WI38 (cell line): ENCODE data around the gene FYN.

ENCODE experiments used
- H3K4me3 ChIP-seq: 2 replicates; pipeline ENCODE4 v1.5.1; 2011; ENCODE audit warnings: low read depth, mild to moderate bottlenecking, control low read depth, low read length
- TF ChIP-seq, protein P1 (sequence below): IDR thresholded peaks from 2 replicates; pipeline ENCODE4 v1.5.1; 2012; ENCODE audit warnings: low read depth, mild to moderate bottlenecking, control low read depth, low read length

Gene FYN

DNA sequence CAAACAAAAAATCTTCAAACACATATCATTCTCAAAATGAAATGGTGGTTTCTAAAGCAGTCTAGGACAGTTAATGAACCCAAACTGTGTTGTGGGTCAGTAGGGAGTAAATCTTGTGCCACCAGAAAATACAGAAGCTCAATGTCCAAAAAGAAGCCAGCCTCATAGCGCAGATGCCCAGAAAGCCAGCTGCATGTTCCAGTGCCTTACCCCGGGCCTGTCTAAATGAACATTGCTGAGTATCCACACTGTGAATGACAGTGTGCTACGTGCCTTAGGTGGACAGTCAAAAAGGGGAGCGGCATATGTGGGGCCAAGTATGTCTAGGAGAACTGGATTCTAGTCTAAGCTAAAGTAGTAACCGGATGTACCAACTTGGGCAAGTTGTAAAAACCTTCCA is 10.9 kb downstream of the FYN start:
- TF ChIP-seq, protein P1, sequence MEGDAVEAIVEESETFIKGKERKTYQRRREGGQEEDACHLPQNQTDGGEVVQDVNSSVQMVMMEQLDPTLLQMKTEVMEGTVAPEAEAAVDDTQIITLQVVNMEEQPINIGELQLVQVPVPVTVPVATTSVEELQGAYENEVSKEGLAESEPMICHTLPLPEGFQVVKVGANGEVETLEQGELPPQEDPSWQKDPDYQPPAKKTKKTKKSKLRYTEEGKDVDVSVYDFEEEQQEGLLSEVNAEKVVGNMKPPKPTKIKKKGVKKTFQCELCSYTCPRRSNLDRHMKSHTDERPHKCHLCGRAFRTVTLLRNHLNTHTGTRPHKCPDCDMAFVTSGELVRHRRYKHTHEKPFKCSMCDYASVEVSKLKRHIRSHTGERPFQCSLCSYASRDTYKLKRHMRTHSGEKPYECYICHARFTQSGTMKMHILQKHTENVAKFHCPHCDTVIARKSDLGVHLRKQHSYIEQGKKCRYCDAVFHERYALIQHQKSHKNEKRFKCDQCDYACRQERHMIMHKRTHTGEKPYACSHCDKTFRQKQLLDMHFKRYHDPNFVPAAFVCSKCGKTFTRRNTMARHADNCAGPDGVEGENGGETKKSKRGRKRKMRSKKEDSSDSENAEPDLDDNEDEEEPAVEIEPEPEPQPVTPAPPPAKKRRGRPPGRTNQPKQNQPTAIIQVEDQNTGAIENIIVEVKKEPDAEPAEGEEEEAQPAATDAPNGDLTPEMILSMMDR: no peak
- no peak overlapping the region for H3K4me3 ChIP-seq

DNA sequence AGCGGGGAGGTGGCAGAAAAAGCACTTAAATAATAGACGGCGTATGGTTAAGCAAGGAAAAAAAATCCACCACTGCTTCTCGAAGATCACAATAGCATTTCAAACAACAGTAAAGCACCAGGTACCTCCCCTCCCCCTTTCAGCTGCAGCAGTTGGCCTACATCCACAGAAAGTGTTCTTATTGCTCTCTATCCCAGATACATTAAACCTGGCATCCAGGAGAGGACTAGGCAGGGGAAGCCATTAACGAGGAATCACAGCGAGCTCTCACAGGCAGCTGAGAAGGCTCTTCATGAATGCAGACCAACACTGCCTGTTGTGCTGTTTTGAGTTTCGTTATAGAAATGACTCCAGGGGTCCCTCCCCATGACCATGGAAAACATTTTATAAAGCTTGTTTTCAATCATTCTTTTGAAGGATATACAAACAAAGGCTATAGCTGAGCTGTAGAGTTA is 11.8 kb downstream of the FYN start:
- H3K4me3 ChIP-seq: no peak overlapping the region

DNA sequence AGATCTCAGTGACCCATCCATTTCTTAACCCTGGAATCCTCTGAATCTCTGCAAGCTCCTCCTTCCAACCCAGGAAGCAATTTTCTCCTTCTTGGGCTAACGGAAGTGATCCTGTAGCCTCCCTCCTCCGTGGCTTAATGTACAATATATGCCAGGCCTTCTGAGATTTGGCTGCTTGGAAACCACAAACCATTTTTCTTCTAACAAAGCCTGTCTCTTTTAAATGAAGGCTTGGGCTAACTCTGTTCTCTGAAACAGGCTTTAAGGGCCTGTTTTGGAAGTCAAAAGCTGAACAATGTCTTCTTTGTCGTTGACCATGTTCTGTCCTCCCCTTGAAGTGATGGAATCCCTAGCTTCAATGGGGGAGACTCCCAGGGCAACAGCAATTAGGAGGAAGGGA is 14.9 kb downstream of the FYN start:
- no peak overlapping the region for H3K4me3 ChIP-seq
- TF ChIP-seq, protein P1: no peak

More for the DNA sequence above, 11.8 kb downstream of the FYN start:
- TF ChIP-seq, protein P1: no peak

DNA sequence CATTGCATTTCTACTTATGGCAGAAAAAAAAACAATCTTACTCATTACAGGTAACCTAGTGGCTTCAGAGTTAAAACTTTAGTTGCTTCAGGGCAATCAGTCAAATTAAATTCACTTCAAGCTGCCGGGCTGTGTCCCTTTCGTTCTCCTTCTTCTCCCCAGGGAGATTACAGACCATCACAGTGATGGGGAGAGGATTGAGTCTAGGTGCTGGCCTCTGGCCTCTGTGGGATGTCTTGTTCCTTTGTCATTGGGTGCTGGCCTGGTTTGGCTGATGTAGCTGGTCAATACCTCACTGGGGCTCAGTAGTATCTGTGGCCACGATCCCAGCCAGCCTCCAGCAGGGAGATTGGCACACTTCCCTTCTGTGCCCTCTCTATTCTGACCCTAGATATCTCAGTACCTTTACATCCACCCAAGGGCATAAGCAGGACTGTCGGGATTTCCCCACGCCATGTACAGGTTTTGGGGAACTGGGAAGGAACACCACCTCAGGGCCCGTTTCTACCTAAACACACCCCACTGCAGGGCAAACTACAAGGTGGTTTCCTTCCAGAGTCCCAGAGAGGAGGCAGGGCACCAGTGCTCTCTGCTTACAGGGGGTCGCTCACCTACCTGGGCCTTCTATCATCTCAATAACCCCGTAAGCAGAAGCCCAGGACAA is 15.4 kb downstream of the FYN start:
- TF ChIP-seq, protein P1: no peak
- H3K4me3 ChIP-seq: no peak overlapping the region

DNA sequence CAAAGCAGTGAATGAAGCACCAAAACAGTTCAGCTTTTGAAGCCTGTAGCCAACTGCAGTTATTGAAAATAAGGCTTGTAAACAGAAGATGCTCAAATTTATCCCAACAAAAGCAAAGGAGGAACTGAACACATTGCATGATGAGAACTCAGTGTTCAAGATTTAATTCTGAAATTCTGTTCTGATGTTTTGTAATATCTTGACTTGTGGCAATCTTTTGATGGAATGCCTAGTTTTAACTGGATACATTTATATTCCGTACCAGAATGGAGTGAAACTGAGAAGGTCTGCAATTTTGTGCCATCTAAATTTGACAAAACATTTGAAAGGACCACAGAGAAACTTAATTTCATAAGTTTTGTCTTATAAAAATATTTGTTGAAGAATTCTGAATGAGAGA is 17.5 kb downstream of the FYN start:
- TF ChIP-seq, protein P1: no peak
- H3K4me3 ChIP-seq: no peak overlapping the region

DNA sequence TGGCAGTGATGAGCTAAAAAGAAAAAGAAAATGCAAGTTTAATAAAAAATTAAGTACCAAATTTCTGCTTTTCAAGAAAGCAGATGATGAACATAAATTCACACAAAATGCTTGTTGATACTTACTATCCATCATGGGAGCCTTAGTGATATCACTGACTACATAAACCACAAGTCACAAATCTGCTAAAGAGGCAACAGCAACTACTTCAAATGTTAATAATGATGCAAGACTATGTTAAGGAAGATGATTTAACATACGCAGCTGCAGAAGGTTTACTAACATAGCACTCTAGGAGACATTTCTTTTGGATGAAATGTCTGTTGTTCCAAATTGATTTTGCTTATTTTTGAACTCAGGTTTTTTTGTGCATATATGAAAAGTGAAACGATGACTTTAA is 18.6 kb downstream of the FYN start:
- no peak overlapping the region for H3K4me3 ChIP-seq
- TF ChIP-seq, protein P1: no peak

DNA sequence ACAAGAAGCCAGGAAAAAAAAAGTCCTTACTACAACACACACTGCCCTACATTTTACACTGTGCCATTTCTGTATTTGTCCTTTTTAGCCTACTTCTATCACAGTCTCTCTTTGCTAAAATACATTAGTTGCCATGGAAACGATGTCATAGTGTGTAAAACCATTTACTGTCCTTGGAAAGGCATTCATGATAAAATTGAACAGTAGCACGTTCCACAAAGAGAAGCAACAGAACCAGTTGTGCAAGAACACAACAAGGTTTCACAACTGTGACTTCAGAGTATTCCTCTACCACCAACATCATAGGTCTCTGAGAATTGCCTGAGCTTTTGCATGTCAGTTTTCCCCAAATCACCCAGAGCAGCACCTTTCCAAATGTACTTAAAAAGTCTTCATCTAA is 20.5 kb downstream of the FYN start:
- TF ChIP-seq, protein P1: no peak
- no peak overlapping the region for H3K4me3 ChIP-seq
